NCI-H82 (cell line): ENCODE data around the gene EFHC1.

ENCODE experiments used
- DNase-seq: peaks from one replicate; lab custom pipeline; 2025; lab: John Stamatoyannopoulos, UW

EFHC1 gene

GRCh38 chr6:52503323-52503747, 83.2 kb downstream of the EFHC1 start:
- peak; percentile 55 for DNase-seq

GRCh38 chr6:52503851-52504781, 84.0 kb downstream of the EFHC1 start:
- DNase-seq = peak; percentile 53

- no peak for DNase-seq
Measured at GRCh38 chr6:52504782-52505136, 84.6 kb downstream of the EFHC1 start.

- DNase-seq = no peak
Measured at GRCh38 chr6:52505726-52506409, 85.7 kb downstream of the EFHC1 start.

- DNase-seq = no peak
Measured at GRCh38 chr6:52506476-52506875, 86.3 kb downstream of the EFHC1 start.

- DNase-seq = peak; percentile 57
Measured at GRCh38 chr6:52507557-52508260, 87.6 kb downstream of the EFHC1 start.

- DNase-seq = no peak
Measured at GRCh38 chr6:52508261-52508739, 88.2 kb downstream of the EFHC1 start.

GRCh38 chr6:52509281-52510212, 89.4 kb downstream of the EFHC1 start:
- no peak for DNase-seq

GRCh38 chr6:52510213-52510562, 90.0 kb downstream of the EFHC1 start:
- no peak for DNase-seq

- no peak for DNase-seq
Measured at GRCh38 chr6:52511163-52511562, 91.0 kb downstream of the EFHC1 start.

GRCh38 chr6:52511572-52512151, 91.5 kb downstream of the EFHC1 start:
- DNase-seq = no peak

GRCh38 chr6:52512199-52512598, 92.1 kb downstream of the EFHC1 start:
- no peak for DNase-seq

GRCh38 chr6:52513464-52513863, 93.3 kb downstream of the EFHC1 start:
- DNase-seq = no peak

GRCh38 chr6:52513896-52514295, 93.8 kb downstream of the EFHC1 start:
- DNase-seq = no peak

GRCh38 chr6:52514514-52514913, 94.4 kb downstream of the EFHC1 start:
- no peak for DNase-seq

GRCh38 chr6:52515219-52515960, 95.2 kb downstream of the EFHC1 start:
- no peak for DNase-seq

- no peak for DNase-seq
Measured at GRCh38 chr6:52516269-52516668, 96.1 kb downstream of the EFHC1 start.

GRCh38 chr6:52516943-52517342, 96.8 kb downstream of the EFHC1 start:
- no peak for DNase-seq

- DNase-seq = peak; percentile 13
Measured at GRCh38 chr6:52517502-52518278, 97.5 kb downstream of the EFHC1 start.
